GM23338 (cell line): ENCODE results near the gene KLHL41. TPM values are rescaled to one million over a fixed set of nuclear protein-coding genes. Genes with fewer than 3 reads are reported as not detected.

Experiments used
- ATAC-seq: fragments of 200-7000 bp; cut with Tn5 transposase; 3 replicates; pipeline ENCODE4 v1.9.1; 2020
- DNase-seq: peaks from one replicate; pipeline ENCODE4 v3.0.0-alpha.2; 2015; ENCODE audit warnings: low spot score
- H2AFZ ChIP-seq: fragments of 200-600 bp; sonication (generic); 2 replicates; pipeline ENCODE4 v1.8.0; 2016; ENCODE audit warnings: antibody characterized with exemption, mild to moderate bottlenecking, moderate library complexity
- H3F3A ChIP-seq: fragments of 200-600 bp; sonication (generic); replicated peaks from 2 replicates; pipeline ENCODE4 v1.8.0; 2017; ENCODE audit warnings: antibody characterized with exemption, mixed run types, low read depth
- H3K27ac ChIP-seq: fragments of 200-600 bp; sonication (generic); 2 replicates; pipeline ENCODE4 v1.6.1; 2016; ENCODE audit warnings: low read depth
- H3K27me3 ChIP-seq: fragments of 200-600 bp; sonication (generic); 2 replicates; pipeline ENCODE4 v1.8.0; 2016; ENCODE audit warnings: mild to moderate bottlenecking, mixed run types, moderate library complexity; ENCODE audit not compliant: insufficient read depth
- H3K36me3 ChIP-seq: fragments of 200-600 bp; sonication (generic); 2 replicates; pipeline ENCODE4 v1.8.0; 2016; ENCODE audit warnings: mild to moderate bottlenecking; ENCODE audit not compliant: insufficient read depth
- H3K4me1 ChIP-seq: fragments of 200-600 bp; sonication (generic); 2 replicates; pipeline ENCODE4 v1.8.0; 2016; ENCODE audit warnings: mild to moderate bottlenecking, moderate library complexity; ENCODE audit not compliant: insufficient read depth
- H3K4me2 ChIP-seq: fragments of 200-600 bp; sonication (generic); 2 replicates; pipeline ENCODE4 v1.7.1; 2017; ENCODE audit warnings: mixed run types
- H3K4me3 ChIP-seq: fragments of 200-600 bp; sonication (generic); 2 replicates; pipeline ENCODE4 v1.6.1; 2016; ENCODE audit warnings: mixed run types
- H3K79me2 ChIP-seq: fragments of 200-600 bp; sonication (generic); replicated peaks from 2 replicates; pipeline ENCODE4 v1.8.0; 2017; ENCODE audit warnings: mild to moderate bottlenecking; ENCODE audit not compliant: insufficient read depth
- H3K9me2 ChIP-seq: fragments of 200-600 bp; sonication (generic); 2 replicates; pipeline ENCODE4 v1.8.0; 2017; ENCODE audit not compliant: insufficient read depth
- H4K20me1 ChIP-seq: fragments of 200-600 bp; sonication (generic); replicated peaks from 2 replicates; pipeline ENCODE4 v1.8.0; 2017; ENCODE audit warnings: mild to moderate bottlenecking; ENCODE audit not compliant: insufficient read depth
- H3K27ac Mint-ChIP-seq: 2 replicates; pipeline ENCODE4 v1.8.0; 2020; ENCODE audit warnings: inconsistent platforms, mild to moderate bottlenecking, moderate library complexity, mixed read lengths
- H3K27me3 Mint-ChIP-seq: 3 replicates; pipeline ENCODE4 v1.8.0; 2022; ENCODE audit warnings: low read depth, mild to moderate bottlenecking, moderate library complexity, mixed read lengths, inconsistent platforms; ENCODE audit not compliant: insufficient read depth, poor library complexity
- H3K36me3 Mint-ChIP-seq: 3 replicates; pipeline ENCODE4 v1.8.0; 2021; ENCODE audit warnings: low read depth, mild to moderate bottlenecking, inconsistent platforms, moderate library complexity, mixed read lengths
- H3K4me1 Mint-ChIP-seq: 3 replicates; pipeline ENCODE4 v1.8.0; 2020; ENCODE audit warnings: mild to moderate bottlenecking, inconsistent platforms, mixed read lengths
- H3K4me3 Mint-ChIP-seq: 3 replicates; pipeline ENCODE4 v1.8.0; 2021; ENCODE audit warnings: moderate library complexity, mild to moderate bottlenecking, inconsistent platforms, mixed read lengths
- H3K9me3 Mint-ChIP-seq: 3 replicates; pipeline ENCODE4 v1.8.0; 2020; ENCODE audit warnings: moderate library complexity, mild to moderate bottlenecking, inconsistent platforms, mixed read lengths
- CREB1 ChIP-seq: fragments of 250-450 bp; sonication (Bioruptor Pico); IDR thresholded peaks from 2 replicates; pipeline ENCODE4 v1.5.0; 2020; ENCODE audit warnings: low read depth, mild to moderate bottlenecking, moderate library complexity
- CTCF ChIP-seq, 2 experiments: fragments of 200-600 bp in 1 of 2; sonication (generic) in 1 of 2; conservative IDR thresholded peaks; 2 replicates each; pipeline versions ENCODE4 v1.5.1 to v1.6.1; 2016 to 2017; ENCODE audit warnings: antibody characterized with exemption in 2 of 2, low read depth in 2 of 2, mild to moderate bottlenecking in 2 of 2, moderate library complexity in 1 of 2
- ETS1 ChIP-seq: IDR thresholded peaks from 2 replicates; pipeline ENCODE4 v1.6.1; 2016; ENCODE audit warnings: antibody characterized with exemption
- EZH2 ChIP-seq: fragments of 200-600 bp; sonication (generic); IDR thresholded peaks from one replicate; pipeline ENCODE4 v1.8.0; 2017; ENCODE audit warnings: antibody characterized with exemption, mild to moderate bottlenecking, low read depth; ENCODE audit not compliant: unreplicated experiment
- EZH2phosphoT487 ChIP-seq: fragments of 200-600 bp; sonication (generic); IDR thresholded peaks from one replicate; pipeline ENCODE4 v1.8.1; 2018; ENCODE audit warnings: antibody characterized with exemption; ENCODE audit not compliant: unreplicated experiment
- JUNB ChIP-seq: IDR thresholded peaks from one replicate; pipeline ENCODE4 v1.6.1; 2016; ENCODE audit warnings: antibody characterized with exemption; ENCODE audit not compliant: unreplicated experiment
- NANOG ChIP-seq: IDR thresholded peaks from 2 replicates; pipeline ENCODE4 v1.6.1; 2016; ENCODE audit warnings: antibody characterized with exemption, borderline replicate concordance
- POLR2AphosphoS5 ChIP-seq: IDR thresholded peaks from 2 replicates; pipeline ENCODE4 v1.6.1; 2016; ENCODE audit warnings: antibody characterized with exemption, low read depth
- REST ChIP-seq: IDR thresholded peaks from one replicate; pipeline ENCODE4 v1.6.1; 2018; ENCODE audit warnings: antibody characterized with exemption; ENCODE audit not compliant: unreplicated experiment
- STAT1 ChIP-seq: IDR thresholded peaks from one replicate; pipeline ENCODE4 v1.6.1; 2016; ENCODE audit warnings: antibody characterized with exemption; ENCODE audit not compliant: unreplicated experiment
- ZNF114 ChIP-seq: fragments of 250-450 bp; sonication (Bioruptor Pico); IDR thresholded peaks from 2 replicates; pipeline ENCODE4 v1.5.0; 2020; ENCODE audit warnings: mild to moderate bottlenecking, moderate library complexity
- ZNF331 ChIP-seq: fragments of 250-450 bp; sonication (Bioruptor Pico); IDR thresholded peaks from 2 replicates; pipeline ENCODE4 v1.5.0; 2020; ENCODE audit warnings: low read depth, mild to moderate bottlenecking, moderate library complexity
- ZNF462 ChIP-seq: fragments of 250-450 bp; sonication (Bioruptor Pico); IDR thresholded peaks from 2 replicates; pipeline ENCODE4 v1.5.0; 2020; ENCODE audit warnings: mild to moderate bottlenecking, moderate library complexity
- polyA plus RNA-seq: library from polyadenylated mRNA; unstranded; fragments of >200 nt; fragmentation: Nextera tagmentation; extraction: Ambion mirVana; gene quantifications from 2 replicates; pipeline ENCODE4 v1.2.1, GENCODE V29; 2016
- total RNA-seq: library from RNA; depleted of rRNA; stranded (reverse); fragments of >200 nt; shearing (Covaris generic); gene quantifications from 2 replicates; pipeline ENCODE4 v1.2.3, GENCODE V29; 2014

KLHL41 gene
- total and polyA plus RNA-seq, 2 experiments from 2014 or later: not detected

GRCh38 chr2:169573160-169573973 is 63.9 kb downstream of the KLHL41 start, which contains the start of gene FASTKD1:
Gene FASTKD1, minus strand, starts transcription at chr2:169573865. Its CDS starts 1,836 bp downstream, at chr2:169572029.
- H3K27me3 Mint-ChIP-seq: peaks cover 6% of the 10 kb centered on the region
- H3K4me1 Mint-ChIP-seq: peaks cover 5% of the 10 kb centered on the region; the same call in 2 of the 3 replicates
- Histone ChIP-seq H3K4me3 (peak within 1 kb of the TSS; percentile 61), H3K79me2 (peaks cover 45% of the 10 kb centered on the region), H3K27me3 (no peaks in the 10 kb centered on the region), H3K36me3 (no peaks in the 10 kb centered on the region), H3K9me2 (no peaks in the 10 kb centered on the region), H3K4me1 (no peaks in the 10 kb centered on the region), H3F3A (no peaks in the 10 kb centered on the region), H2AFZ (peak within 1 kb of the TSS; percentile 88), H3K4me2 (peak within 1 kb of the TSS; percentile 84), H3K27ac (no peak within 1 kb of the TSS), H4K20me1 (peaks cover 6% of the 10 kb centered on the region; the same call in 1 of the 2 replicates)
- peak; percentile 97 for DNase-seq
- H3K36me3 Mint-ChIP-seq: peaks cover 7% of the 10 kb centered on the region; the same call in 1 of the 3 replicates
- peaks cover 18% of the 10 kb centered on the region for H3K9me3 Mint-ChIP-seq
- H3K4me3 Mint-ChIP-seq: peak within 1 kb of the TSS; percentile 98
- peak within 1 kb of the TSS; percentile 97 for H3K27ac Mint-ChIP-seq
- peak; percentile 99 for ATAC-seq
- TF ChIP-seq CREB1: peak; percentile 88
- no peak for TF ChIP-seq CTCF (conservative IDR thresholded peaks at IDR 0.05; ENCODE audit: low read depth in 2 of 2)
- TF ChIP-seq ZNF114 (CRISPR knock-in tag): no peak
- TF ChIP-seq EZH2: no peak
- peak; percentile 92 for TF ChIP-seq POLR2AphosphoS5
- 0 out of 2 replicates have a peak, but pooled peaks have one; percentile 7 for TF ChIP-seq NANOG
- TF ChIP-seq JUNB: no peak
- no peak for TF ChIP-seq EZH2phosphoT487
- TF ChIP-seq ETS1: peak; percentile 100
- TF ChIP-seq STAT1: no peak
- no peak for TF ChIP-seq REST
- no peak for TF ChIP-seq ZNF331 (CRISPR knock-in tag)
- TF ChIP-seq ZNF462 (CRISPR knock-in tag): no peak
